Peyer's patch (tissue), 4 donors: ENCODE data around the gene TMEM218. TPM values are rescaled to one million over a fixed set of nuclear protein-coding genes. Genes with fewer than 3 reads are reported as not detected.
A peak's percentile ranks its signal among the peaks of the same experiment; 100 is the strongest.

Experiments used
- DNase-seq, 3 donors: peaks; one replicate each; pipeline ENCODE4 v3.0.0-alpha.2; 2017 to 2019
- H3K27ac ChIP-seq, 4 donors: fragments of 200-600 bp; sonication (generic); one replicate each; pipeline ENCODE4 v1.5.1; 2016 to 2019
- H3K27me3 ChIP-seq, 2 donors: fragments of 200-600 bp; sonication (generic); one replicate each; pipeline ENCODE4 v1.5.1; 2019
- H3K36me3 ChIP-seq, 3 donors: fragments of 200-600 bp; sonication (generic); one replicate each; pipeline ENCODE4 v1.5.1; 2016 to 2019
- H3K4me1 ChIP-seq, 4 donors: fragments of 200-600 bp; sonication (generic); one replicate each; pipeline ENCODE4 v1.5.1; 2016 to 2019
- H3K4me3 ChIP-seq, 4 donors: fragments of 200-600 bp; sonication (generic); 1 replicate in 3 of 4; 2 replicates in 1 of 4; pipeline ENCODE4 v1.5.1; 2016 to 2019; ENCODE audit warnings: mild to moderate bottlenecking in 1 of 4
- H3K9me3 ChIP-seq, 4 donors: fragments of 200-600 bp; sonication (generic); one replicate each; pipeline ENCODE4 v1.5.1; 2016 to 2019; ENCODE audit warnings: mild to moderate bottlenecking in 1 of 4
- CTCF ChIP-seq, 6 experiments: fragments of 450-650 bp in 4 of 6; fragments of 200-600 bp in 2 of 6; sonication (generic) in 1 of 6; IDR thresholded peaks; one replicate each; pipeline ENCODE4 v1.5.1; 2017 to 2019; ENCODE audit warnings: antibody characterized with exemption in 6 of 6, mild to moderate bottlenecking in 3 of 6, moderate library complexity in 1 of 6
- POLR2A ChIP-seq, 2 donors: fragments of 450-650 bp; IDR thresholded peaks; one replicate each; pipeline ENCODE4 v1.5.1; 2017; ENCODE audit warnings: antibody characterized with exemption in 2 of 2, mild to moderate bottlenecking in 2 of 2, moderate library complexity in 2 of 2
- total RNA-seq, 4 donors: library from RNA; depleted of rRNA; stranded (reverse); fragments of >200 nt; gene quantifications; one replicate each; pipeline ENCODE4 v1.1.0, GENCODE V29; 2016

Gene TMEM218
- total RNA-seq, 4 donors from 2014 or later = 11.4 to 19.2 (median 15.4) TPM

GRCh38 chr11:125069008-125069407 is 42.4 kb downstream of the TMEM218 start:
- H3K27me3 ChIP-seq = no peaks in the 10 kb centered on the region
- DNase-seq = no peak
- peaks cover 0 to 25% (median 16%) of the 10 kb centered on the region in 4 donors for H3K4me1 ChIP-seq
- H3K4me3 ChIP-seq = no peak overlapping the region
- TF ChIP-seq CTCF (IDR thresholded peaks at IDR 0.05) (no peak), POLR2A (IDR thresholded peaks at IDR 0.05) (no peak)
- no peaks in the 10 kb centered on the region for H3K9me3 ChIP-seq
- H3K36me3 ChIP-seq = no peaks in the 10 kb centered on the region
- H3K27ac ChIP-seq = peak overlapping the region in 1 of 4 donors; percentile 1

- H3K4me3 ChIP-seq = no peak overlapping the region
- H3K27ac ChIP-seq = no peak overlapping the region
- DNase-seq = no peak
- no peaks in the 10 kb centered on the region for H3K9me3 ChIP-seq
- no peaks in the 10 kb centered on the region for H3K36me3 ChIP-seq
- no peaks in the 10 kb centered on the region for H3K27me3 ChIP-seq
- no peak for TF ChIP-seq CTCF (IDR thresholded peaks at IDR 0.05)
- H3K4me1 ChIP-seq = peaks cover 0 to 24% (median 20%) of the 10 kb centered on the region in 4 donors
These were observed 43.1 kb downstream of the TMEM218 start for GRCh38 chr11:125068368-125068767.

- Histone ChIP-seq H3K4me1 (peaks cover 0 to 8% (median 5%) of the 10 kb centered on the region in 4 donors), H3K36me3 (no peaks in the 10 kb centered on the region), H3K27ac (peak overlapping the region in 1 of 4 donors; percentile 74), H3K4me3 (peak overlapping the region; percentile 60 to 71 (median 67)), H3K9me3 (no peaks in the 10 kb centered on the region), H3K27me3 (no peaks in the 10 kb centered on the region)
- no peak for DNase-seq
- TF ChIP-seq POLR2A (IDR thresholded peaks at IDR 0.05) (no peak), CTCF (IDR thresholded peaks at IDR 0.05) (no peak)
These were observed 47.4 kb downstream of the TMEM218 start for GRCh38 chr11:125064070-125064469.

- peak in 2 of 3 donors; percentile 45 to 48 for DNase-seq
- Histone ChIP-seq H3K4me1 (peaks cover 0 to 8% (median 5%) of the 10 kb centered on the region in 4 donors), H3K36me3 (no peaks in the 10 kb centered on the region), H3K4me3 (peak overlapping the region; percentile 60 to 71 (median 67)), H3K9me3 (no peaks in the 10 kb centered on the region), H3K27me3 (no peaks in the 10 kb centered on the region), H3K27ac (peak overlapping the region; percentile 50 to 78 (median 62))
- TF ChIP-seq CTCF (IDR thresholded peaks at IDR 0.05) = no peak
- no peak for TF ChIP-seq POLR2A (IDR thresholded peaks at IDR 0.05)
These were observed 47.9 kb downstream of the TMEM218 start for GRCh38 chr11:125063429-125064043.

GRCh38 chr11:125062931-125063428 is 48.4 kb downstream of the TMEM218 start, which contains the start of gene SLC37A2:
Gene SLC37A2, plus strand, starts transcription at chr11:125063305. Its CDS starts 63 bp downstream, at chr11:125063368.
- no peaks in the 10 kb centered on the region for H3K27me3 ChIP-seq
- no peaks in the 10 kb centered on the region for H3K36me3 ChIP-seq
- H3K9me3 ChIP-seq = no peaks in the 10 kb centered on the region
- peaks cover 0 to 8% (median 5%) of the 10 kb centered on the region in 4 donors for H3K4me1 ChIP-seq
- H3K27ac ChIP-seq = peak within 1 kb of the TSS; percentile 50 to 78 (median 62)
- DNase-seq = peak; percentile 72 to 86 (median 75)
- H3K4me3 ChIP-seq = peak within 1 kb of the TSS; percentile 60 to 71 (median 67)
- TF ChIP-seq POLR2A (IDR thresholded peaks at IDR 0.05) = peak in 1 of 2 donors; percentile 20
- peak in 1 of 6 experiments; percentile 8 for TF ChIP-seq CTCF (IDR thresholded peaks at IDR 0.05)
